ENCODE data around the gene OR6J1.

DNA sequence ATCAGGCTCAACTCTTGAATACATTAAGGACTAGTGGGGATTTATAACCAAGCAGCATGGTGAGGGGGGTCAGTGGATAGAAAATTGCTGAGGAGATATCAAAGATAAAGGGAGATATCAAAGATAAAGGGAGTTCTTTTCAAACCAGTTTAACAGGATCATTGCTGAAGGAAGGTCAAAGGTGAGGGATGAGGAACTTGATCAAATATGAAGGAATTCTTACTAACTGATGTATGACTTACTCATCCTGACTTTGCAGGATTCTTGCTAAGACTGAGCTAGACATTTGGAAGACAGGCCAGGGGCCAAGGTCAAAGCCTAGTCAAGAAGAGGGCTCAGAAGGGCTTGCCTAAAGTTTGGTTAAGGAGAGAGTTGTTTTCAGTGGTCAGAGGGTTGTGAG, 41.3 kb downstream of the OR6J1 start:
- TF ChIP-seq POLR2A (IDR thresholded peaks at IDR 0.05), result no peak
- TF ChIP-seq, protein P1, sequence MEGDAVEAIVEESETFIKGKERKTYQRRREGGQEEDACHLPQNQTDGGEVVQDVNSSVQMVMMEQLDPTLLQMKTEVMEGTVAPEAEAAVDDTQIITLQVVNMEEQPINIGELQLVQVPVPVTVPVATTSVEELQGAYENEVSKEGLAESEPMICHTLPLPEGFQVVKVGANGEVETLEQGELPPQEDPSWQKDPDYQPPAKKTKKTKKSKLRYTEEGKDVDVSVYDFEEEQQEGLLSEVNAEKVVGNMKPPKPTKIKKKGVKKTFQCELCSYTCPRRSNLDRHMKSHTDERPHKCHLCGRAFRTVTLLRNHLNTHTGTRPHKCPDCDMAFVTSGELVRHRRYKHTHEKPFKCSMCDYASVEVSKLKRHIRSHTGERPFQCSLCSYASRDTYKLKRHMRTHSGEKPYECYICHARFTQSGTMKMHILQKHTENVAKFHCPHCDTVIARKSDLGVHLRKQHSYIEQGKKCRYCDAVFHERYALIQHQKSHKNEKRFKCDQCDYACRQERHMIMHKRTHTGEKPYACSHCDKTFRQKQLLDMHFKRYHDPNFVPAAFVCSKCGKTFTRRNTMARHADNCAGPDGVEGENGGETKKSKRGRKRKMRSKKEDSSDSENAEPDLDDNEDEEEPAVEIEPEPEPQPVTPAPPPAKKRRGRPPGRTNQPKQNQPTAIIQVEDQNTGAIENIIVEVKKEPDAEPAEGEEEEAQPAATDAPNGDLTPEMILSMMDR (IDR thresholded peaks at IDR 0.05), result no peak

Data from thyroid gland (tissue), 4 donors.